ENCODE results near the gene SOCS7.
A peak's percentile ranks its signal among the peaks of the same experiment; 100 is the strongest.

SOCS7 gene
- 27.0 to 49.9 reads per million in 2 donors for total RNA-seq

GRCh38 chr17:38351412-38352222 is at the start of gene SOCS7:
Gene SOCS7, plus strand, starts transcription at chr17:38351844. Its CDS starts 209 bp downstream, at chr17:38352053.
- DNase-seq, result peak; percentile 95

- DNase-seq, result no peak
Measured at GRCh38 chr17:38315497-38315896, 36.1 kb upstream of the SOCS7 start.

- no peak for DNase-seq
Measured at GRCh38 chr17:38317081-38317480, 34.6 kb upstream of the SOCS7 start.

- DNase-seq, result no peak
Measured at GRCh38 chr17:38320482-38320881, 31.2 kb upstream of the SOCS7 start.

- DNase-seq, result peak; percentile 70
Measured at GRCh38 chr17:38322156-38322779, 29.4 kb upstream of the SOCS7 start.

- no peak for DNase-seq
Measured at GRCh38 chr17:38322897-38323296, 28.7 kb upstream of the SOCS7 start.

- DNase-seq, result no peak
Measured at GRCh38 chr17:38324141-38324697, 27.4 kb upstream of the SOCS7 start.

GRCh38 chr17:38324772-38325171 is 26.9 kb upstream of the SOCS7 start:
- no peak for DNase-seq

GRCh38 chr17:38325221-38325851 is 26.3 kb upstream of the SOCS7 start:
- no peak for DNase-seq

- DNase-seq, result no peak
Measured at GRCh38 chr17:38326996-38327792, 24.4 kb upstream of the SOCS7 start.

- DNase-seq, result no peak
Measured at GRCh38 chr17:38327936-38328335, 23.7 kb upstream of the SOCS7 start.

GRCh38 chr17:38328620-38329019 is 23.0 kb upstream of the SOCS7 start:
- DNase-seq, result no peak

GRCh38 chr17:38329284-38329683 is 22.4 kb upstream of the SOCS7 start:
- no peak for DNase-seq

- no peak for DNase-seq
Measured at GRCh38 chr17:38329808-38330730, 21.6 kb upstream of the SOCS7 start.

GRCh38 chr17:38330941-38331411 is 20.7 kb upstream of the SOCS7 start:
- DNase-seq, result no peak

GRCh38 chr17:38332735-38333134 is 18.9 kb upstream of the SOCS7 start:
- no peak for DNase-seq

- DNase-seq, result peak; percentile 38
Measured at GRCh38 chr17:38333635-38334295, 17.9 kb upstream of the SOCS7 start.

- DNase-seq, result no peak
Measured at GRCh38 chr17:38334480-38335364, 16.9 kb upstream of the SOCS7 start.

GRCh38 chr17:38336838-38337237 is 14.8 kb upstream of the SOCS7 start:
- DNase-seq, result no peak

- no peak for DNase-seq
Measured at GRCh38 chr17:38338053-38338452, 13.6 kb upstream of the SOCS7 start.
